Bronchial epithelial cell (primary cell): Measurements from ENCODE around the gene IGF1R. TPM values are rescaled to one million over a fixed set of nuclear protein-coding genes. Genes with fewer than 3 reads are reported as not detected.

Experiments
- DNase-seq: peaks from one replicate; pipeline ENCODE4 v3.0.0-alpha.2; 2010; ENCODE audit warnings: low read depth
- FAIRE-seq: peaks from 2 replicates; lab custom pipeline; 2011; peaks lifted over from hg19 to GRCh38; lab: Jason Lieb, UNC
- H3K27me3 ChIP-seq: 2 replicates; pipeline ENCODE4 v1.5.1; 2011; ENCODE audit warnings: low read length; ENCODE audit not compliant: control insufficient read depth, insufficient read depth
- H3K36me3 ChIP-seq: 2 replicates; pipeline ENCODE4 v1.5.1; 2011; ENCODE audit warnings: low read length; ENCODE audit not compliant: control insufficient read depth, insufficient read depth
- H3K4me3 ChIP-seq: 2 replicates; pipeline ENCODE4 v1.5.1; 2011; ENCODE audit warnings: mild to moderate bottlenecking, low read depth, low read length, control low read depth
- total RNA-seq: library from RNA; depleted of rRNA; stranded (reverse); fragments of >200 nt; gene quantifications from 2 replicates; pipeline ENCODE4 v1.2.1, GENCODE V29; 2014
- TF ChIP-seq, protein P1 (sequence below): IDR thresholded peaks from 2 replicates; pipeline ENCODE4 v1.5.1; 2011; ENCODE audit warnings: mild to moderate bottlenecking, moderate library complexity, low read length, control low read depth, inconsistent platforms; ENCODE audit not compliant: insufficient read depth, severe bottlenecking

Gene IGF1R
- total RNA-seq, 1 donor from 2014 or later: 39.5 TPM

DNA sequence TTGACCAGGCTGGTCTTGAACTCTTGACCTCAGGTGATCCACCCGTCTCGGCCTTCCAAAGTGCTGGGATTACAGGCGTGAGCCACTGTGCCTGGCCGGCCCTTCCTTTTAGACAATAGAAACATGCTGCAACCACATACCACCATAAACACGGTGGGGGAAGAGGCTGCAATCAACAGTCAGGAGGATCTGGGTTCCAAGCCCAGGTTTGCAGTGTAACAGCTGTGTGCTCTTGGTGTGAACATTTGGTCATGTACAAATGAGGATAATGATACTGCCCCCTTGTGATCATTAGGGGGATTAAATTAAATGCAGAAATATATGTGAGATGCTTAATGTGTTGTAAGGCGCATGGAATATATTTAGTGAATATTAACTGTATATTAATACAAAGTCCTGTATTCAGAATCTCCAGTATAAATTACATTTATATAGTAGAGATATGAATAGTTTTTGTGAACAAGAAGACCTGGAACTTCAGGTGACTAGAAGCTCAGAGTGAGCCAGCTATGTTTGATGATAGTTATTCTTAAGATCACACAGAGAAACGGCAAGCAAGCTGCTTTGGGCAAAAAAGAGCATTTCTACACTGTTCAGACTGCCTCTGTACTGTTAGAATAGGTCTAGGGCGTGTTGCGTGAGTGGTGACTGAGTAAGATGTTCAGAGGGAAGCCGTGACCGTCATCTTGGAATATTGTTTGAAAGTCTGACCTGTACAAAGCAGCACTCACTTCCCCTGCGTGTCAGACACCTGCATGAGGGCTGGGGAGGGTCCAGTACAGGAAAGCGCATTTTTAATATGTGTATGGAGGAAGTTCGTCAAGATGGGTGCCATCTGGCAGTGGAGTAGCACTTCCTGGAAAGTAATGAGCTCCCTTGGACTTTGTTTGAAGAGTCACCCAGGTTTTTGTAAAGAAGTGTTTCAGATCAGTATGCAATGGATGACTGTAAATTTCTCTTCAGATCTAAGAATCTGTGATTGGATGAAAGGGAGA is 233.5 kb downstream of the IGF1R start:
- TF ChIP-seq, protein P1, sequence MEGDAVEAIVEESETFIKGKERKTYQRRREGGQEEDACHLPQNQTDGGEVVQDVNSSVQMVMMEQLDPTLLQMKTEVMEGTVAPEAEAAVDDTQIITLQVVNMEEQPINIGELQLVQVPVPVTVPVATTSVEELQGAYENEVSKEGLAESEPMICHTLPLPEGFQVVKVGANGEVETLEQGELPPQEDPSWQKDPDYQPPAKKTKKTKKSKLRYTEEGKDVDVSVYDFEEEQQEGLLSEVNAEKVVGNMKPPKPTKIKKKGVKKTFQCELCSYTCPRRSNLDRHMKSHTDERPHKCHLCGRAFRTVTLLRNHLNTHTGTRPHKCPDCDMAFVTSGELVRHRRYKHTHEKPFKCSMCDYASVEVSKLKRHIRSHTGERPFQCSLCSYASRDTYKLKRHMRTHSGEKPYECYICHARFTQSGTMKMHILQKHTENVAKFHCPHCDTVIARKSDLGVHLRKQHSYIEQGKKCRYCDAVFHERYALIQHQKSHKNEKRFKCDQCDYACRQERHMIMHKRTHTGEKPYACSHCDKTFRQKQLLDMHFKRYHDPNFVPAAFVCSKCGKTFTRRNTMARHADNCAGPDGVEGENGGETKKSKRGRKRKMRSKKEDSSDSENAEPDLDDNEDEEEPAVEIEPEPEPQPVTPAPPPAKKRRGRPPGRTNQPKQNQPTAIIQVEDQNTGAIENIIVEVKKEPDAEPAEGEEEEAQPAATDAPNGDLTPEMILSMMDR: peak; percentile 18
- FAIRE-seq: no peak
- no peaks in the 10 kb centered on the region for H3K27me3 ChIP-seq

DNA sequence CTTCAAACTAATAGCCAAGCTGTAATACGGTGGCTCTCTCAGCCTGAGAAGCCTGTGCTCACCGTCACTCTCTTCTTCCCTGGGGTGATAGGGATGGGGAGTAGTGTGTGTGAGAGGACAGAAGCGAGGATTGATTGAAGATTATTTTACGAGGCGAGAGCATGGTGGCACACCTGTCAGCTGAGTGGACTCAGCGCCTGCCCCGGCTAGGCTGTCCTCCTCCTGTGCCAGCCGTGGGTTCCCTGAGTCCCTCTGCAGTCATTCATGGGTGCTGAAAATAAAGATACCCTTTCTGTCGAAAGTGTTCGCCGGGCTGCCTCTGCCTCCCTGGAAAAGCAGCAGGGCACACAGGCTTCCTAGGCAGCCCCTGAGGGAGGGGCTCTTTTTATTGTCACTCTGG is 235.1 kb downstream of the IGF1R start:
- Histone ChIP-seq H3K27me3 (no peaks in the 10 kb centered on the region), H3K36me3 (no peaks in the 10 kb centered on the region), H3K4me3 (no peak overlapping the region)
- TF ChIP-seq, protein P1: no peak
- DNase-seq: no peak
- FAIRE-seq: no peak

More for the DNA sequence above, 233.5 kb downstream of the IGF1R start:
- no peak overlapping the region for H3K4me3 ChIP-seq
- DNase-seq: peak; percentile 69
- H3K36me3 ChIP-seq: no peaks in the 10 kb centered on the region

DNA sequence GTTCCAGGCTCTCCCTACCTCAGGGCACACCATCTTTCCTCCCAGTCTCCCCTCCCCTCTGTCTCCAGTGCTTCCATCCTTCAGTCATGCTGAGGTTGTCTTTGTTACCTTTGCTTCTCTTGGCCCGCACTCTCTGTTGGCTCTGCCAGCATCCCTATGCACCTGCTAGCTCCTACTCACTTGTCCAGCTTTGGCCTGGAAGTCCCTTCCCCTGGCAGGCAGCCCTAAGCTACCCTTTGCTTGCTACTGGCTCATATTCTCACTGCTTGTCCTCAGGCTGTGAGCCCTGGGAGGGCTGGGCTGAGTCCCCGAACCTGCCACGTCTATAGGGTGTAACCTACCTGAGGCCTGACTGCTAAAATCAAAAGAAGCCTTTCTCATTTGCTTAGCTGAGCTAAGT is 236.6 kb downstream of the IGF1R start:
- Histone ChIP-seq H3K36me3 (no peaks in the 10 kb centered on the region), H3K27me3 (no peaks in the 10 kb centered on the region), H3K4me3 (no peak overlapping the region)
- FAIRE-seq (no peak), DNase-seq (no peak)
- TF ChIP-seq, protein P1: no peak

DNA sequence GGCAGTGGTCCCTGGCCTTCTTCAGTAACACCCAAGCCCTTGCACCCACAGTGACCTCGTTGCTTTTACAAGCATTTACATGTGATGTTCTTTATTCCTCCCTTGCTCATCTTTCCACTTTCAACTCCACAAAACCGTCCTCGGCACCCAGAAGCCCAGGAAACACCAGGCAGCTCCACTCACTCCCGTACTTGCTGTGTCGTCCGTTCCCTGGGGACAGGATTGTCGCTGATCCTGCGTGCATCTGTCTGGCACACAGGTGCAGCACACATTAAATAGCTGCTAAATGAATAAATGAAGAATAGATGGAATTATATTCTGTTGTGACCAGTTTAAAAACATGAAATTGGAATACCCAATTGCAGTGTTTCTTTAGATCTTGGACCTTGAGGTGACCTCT is 239.6 kb downstream of the IGF1R start:
- FAIRE-seq (no peak), DNase-seq (no peak)
- no peak overlapping the region for H3K4me3 ChIP-seq
- TF ChIP-seq, protein P1: no peak
- no peaks in the 10 kb centered on the region for H3K27me3 ChIP-seq
- H3K36me3 ChIP-seq: peaks cover 2% of the 10 kb centered on the region

DNA sequence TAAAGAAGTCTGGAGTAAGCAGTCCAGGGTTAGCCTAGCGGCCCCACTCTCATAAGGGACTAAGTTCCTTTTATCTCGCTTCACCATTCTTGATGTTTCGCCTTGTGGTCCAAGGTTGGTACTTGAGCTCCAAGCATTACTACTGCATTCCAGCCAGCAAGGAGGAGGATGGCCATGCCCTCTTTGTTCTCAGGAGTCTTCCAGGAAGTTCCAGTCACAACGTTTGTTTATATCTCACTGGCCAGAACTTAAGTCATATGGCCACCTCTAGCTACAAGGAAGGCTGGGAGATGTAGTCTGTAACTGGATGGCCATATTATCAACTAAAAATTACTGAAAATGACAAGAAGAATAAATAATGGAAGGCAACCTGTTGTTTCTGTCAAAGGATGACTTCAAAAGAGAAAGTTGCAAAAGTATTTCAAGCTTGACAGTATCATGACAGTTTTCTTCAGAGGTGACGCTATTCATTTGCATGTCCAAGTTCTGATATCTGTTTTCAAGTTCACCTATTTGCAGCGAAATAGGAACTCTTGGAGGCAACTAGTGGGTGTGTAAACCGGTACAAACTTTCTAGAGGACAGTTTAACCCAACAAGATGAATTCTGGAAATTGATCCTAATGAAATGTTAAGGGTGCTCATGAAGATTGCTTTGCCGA is 240.6 kb downstream of the IGF1R start:
- H3K27me3 ChIP-seq: no peaks in the 10 kb centered on the region
- peak; percentile 62 for DNase-seq
- H3K36me3 ChIP-seq: peaks cover 2% of the 10 kb centered on the region
- TF ChIP-seq, protein P1: no peak
- no peak overlapping the region for H3K4me3 ChIP-seq
- no peak for FAIRE-seq
